NCI-H1930 (cell line): ENCODE data around the gene ZNF764.
A peak's percentile ranks its signal among the peaks of the same experiment; 100 is the strongest.
"Not testable (repeated sequence)": the region's sequence is repeated elsewhere in the genome, so short reads cannot be mapped to it uniquely, and the experiment has no call there.

ENCODE experiments used
- DNase-seq, 2 experiments: peaks; one replicate each; lab custom pipeline; 2025; lab: John Stamatoyannopoulos, UW

Gene ZNF764

DNA sequence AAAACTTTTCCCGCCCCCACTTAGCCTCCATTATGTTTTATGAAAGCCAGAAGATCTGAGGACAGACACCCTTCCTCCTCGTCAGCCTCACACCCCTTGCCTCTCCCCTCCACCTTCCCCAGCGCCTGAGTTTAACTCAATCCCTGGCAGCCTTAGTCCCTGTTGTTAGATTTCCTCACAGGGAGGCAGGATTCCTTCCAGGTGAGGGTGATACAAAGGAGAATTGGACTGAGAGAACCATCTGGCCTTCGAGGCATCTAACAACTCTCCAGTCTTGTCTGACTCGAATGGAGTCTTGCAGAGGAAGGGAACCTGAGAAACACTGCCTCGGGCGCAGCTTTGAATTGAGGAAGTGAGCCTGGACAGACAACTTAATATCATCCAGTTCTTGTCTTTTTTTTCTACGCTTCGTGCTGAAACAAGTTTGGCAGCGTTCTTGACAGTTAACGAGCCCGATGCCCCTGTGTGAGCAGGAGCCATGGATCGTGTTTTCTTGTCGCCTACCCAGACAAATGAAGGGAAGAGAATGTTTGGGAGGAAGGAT lies 30.5 kb downstream of the ZNF764 start:
- no peak for DNase-seq

DNA sequence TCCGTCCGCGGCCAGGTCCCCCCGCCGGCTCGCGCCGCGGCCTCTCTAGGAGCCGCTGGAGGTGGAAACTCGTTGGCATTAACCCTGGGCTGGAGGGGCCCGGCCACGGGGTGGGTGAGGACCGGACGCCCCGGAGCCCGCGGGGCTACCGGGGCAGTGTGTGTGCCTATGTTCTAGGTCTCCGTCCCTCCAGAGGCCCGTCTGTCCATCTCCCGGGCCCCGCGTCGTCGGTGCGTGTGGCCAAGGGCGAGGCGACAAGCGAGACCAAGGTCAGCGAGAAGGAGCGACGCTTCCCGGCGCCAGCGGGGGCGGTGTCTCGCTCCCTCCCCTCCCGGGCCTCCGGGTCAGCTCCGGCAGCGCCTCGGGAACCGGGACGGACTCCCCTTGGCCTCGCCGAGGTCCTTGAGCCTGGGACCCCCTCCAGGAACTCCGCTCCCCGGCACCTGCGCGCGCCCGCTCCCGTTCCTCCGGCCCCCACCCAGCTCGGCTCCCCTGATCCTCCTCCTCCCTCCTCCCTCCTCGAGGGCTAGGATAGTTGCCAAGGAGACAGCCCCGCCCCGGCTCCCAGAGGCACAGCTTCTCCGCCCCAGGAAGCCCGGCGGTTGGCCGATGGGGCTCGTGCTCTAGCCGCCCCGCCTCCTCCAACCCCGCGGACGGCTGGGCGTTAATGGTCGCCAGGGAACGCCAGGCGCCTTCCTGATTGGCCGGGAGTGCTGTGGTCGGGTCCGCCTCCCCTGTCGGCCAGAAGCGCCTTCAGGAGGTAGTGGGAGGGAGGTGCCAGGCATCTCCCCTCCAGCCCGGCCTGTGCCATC lies 31.1 kb downstream of the ZNF764 start:
- peak; percentile 98 to 99 for DNase-seq

DNA sequence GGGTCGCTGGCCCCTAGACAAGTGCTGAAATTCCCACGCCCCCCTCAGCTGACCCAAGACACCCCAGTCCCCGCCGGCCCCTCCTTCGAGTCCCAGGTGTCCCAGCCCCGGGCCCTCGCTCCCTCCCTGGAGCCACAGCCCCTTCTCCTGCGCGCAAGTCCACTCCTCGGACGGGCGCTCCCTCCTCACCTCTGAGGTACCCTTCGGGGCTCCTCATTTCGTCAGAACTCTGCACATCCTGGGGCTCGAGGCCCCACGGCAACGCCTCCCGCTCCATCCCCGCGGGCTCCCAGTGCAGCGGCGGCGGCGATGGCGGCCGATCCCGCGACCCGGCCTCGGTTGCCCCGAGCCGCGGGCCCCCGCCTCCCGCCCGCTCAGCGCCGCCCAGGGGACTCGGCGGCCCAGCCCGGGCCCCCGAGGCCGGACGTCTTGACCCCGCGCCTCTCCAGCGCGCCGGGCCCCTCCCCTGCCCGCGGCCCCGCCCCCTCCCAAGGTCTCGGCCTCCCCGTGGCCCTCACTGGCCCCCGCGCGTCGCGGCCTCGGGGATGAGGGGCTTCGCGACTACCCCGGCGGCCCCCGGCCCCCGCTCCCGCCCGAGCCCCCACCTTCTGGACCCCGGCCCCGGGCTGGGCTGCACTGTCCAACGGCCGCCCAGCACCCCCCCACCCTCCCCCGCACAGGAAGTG lies 31.9 kb downstream of the ZNF764 start, which contains the start of gene ZNF768:
Gene ZNF768, minus strand, starts transcription at position 430 of the 686 bp plus-strand sequence. Its CDS starts 153 bp downstream, at position 277.
- DNase-seq: peak in 1 of 2 experiments; percentile 79

DNA sequence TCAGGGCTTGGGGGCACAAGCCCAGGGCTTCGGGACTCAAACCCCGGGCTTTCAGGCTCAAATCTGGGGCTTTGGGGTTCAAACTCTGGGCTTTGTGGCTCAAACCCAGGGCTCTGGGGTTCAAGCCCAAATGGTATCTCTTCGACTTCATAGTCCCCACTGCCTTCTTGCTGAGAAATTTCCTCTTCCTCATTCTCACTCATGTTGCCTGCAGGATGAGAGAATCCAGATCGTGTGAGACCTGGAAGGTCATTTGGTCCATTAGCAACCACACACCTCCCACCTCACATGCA lies 32.4 kb downstream of the ZNF764 start:
- no peak for DNase-seq

DNA sequence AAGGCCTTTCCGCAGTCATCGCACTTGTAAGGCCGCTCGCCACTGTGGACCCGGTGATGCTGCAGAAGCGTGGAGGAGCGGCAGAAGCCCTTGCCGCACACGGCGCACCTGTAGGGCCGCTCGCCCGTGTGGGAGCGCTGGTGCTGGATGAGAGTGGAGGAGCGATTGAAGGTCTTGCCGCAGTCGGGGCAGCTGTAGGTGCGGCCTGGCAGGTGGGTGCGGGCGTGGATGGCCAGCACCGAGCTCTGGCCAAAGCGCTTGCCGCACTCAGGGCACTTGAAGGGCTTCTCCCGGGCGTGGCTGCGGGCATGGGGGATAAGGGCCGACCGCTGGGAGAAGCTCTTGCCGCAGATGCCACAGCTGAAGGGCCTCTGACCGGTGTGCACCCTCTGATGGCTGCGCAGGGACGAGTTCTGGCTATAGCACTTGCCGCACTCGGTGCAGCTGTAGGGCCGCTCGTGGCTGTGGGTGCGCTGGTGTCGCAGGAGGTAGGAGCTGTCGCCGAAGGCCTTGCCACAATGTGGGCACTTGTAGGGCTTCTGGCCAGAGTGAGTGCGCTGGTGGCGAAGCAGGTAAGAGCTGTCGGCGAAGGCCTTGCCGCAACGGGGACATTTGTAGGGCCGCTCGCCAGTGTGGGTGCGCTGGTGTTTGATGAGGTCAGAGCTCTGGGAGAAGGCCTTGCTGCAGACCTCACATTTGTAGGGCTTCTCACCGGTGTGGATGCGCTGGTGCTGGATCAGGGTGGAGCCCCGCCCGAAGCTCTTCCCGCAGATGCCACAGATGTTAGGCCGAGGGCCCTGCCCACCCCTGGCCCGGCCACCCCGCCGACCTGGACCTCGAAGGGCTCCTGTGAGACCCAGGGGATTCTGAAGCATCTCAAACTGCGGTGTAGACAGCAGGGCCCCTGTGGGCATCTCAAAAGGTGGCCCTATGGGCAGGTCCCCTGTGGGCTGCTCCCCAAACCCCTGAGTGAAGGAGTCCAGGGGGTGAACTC lies 33.3 kb downstream of the ZNF764 start:
- no peak for DNase-seq

DNA sequence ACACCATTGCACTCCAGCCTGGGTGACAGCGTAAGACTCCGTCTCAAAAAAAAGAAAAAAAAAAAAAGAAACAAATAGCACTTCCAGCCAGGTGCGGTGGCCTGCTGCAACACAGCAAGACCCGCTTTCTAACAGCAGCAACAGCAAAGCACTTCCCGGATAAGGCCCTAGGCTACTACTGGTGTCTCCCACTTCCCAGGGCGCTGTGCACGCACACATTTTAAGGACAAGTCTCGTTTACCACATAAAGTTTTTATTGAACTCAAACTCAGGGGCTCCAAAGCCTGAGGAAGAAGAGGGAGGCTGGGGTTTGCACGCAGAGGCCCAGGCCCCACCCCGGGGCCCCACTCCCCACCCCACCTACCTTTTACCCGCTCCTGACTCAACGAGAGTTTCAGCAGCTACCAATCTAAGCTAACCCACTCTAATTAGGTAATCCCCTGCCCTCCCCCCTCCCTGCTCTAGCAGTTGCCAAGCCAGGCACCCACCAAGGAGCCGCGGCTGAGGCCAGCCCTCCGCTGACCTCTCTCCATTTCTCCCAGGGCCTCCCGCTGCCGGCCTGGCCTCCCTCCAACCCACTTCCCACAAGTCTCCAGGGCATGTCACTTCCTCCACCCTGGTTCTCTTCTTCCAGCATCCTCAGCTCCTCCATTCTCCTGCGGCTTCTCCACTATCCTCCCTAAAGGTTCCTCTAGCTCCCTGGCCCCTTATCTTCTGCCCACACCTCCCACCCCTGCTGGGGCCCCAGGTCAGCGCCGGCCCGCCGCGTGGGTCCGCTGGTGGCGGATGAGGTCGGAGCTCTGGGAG lies 34.2 kb downstream of the ZNF764 start:
- DNase-seq: no peak

DNA sequence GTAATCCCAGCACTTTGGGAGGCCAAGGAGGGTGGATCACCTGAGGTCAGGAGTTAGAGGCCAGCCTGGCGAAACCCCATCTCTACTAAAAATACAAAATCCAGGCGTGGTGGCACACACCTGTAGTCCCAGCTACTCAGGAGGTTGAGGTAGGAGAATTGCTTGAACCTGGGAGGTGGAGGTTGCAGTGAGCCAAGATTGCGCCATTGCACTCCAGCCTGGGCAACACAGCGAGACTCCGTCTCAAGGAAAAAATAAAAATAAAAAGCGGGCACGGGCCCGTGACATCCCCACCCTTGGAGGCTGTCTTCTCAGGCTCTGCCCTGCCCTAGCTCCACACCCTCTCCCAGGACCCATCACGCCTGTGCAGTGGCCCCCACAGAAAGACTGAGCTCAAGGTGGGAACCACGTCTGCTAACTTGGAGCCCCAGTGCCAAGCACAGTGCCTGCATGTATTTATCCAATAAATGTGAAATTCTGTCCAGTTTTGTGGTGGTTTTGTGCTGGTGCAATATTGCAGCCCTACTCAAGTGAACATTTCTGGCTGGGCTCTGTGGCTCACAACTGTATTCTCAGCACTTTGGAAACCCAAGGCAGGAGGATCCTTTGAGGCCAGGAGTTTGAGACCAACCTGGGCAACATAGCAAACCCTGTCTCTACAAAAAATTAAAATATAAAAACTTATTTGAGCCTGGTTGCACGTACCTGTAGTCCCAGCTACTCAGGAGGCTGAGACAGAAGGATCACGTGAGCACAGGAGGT lies 35.3 kb downstream of the ZNF764 start:
- not testable (repeated sequence) for DNase-seq

DNA sequence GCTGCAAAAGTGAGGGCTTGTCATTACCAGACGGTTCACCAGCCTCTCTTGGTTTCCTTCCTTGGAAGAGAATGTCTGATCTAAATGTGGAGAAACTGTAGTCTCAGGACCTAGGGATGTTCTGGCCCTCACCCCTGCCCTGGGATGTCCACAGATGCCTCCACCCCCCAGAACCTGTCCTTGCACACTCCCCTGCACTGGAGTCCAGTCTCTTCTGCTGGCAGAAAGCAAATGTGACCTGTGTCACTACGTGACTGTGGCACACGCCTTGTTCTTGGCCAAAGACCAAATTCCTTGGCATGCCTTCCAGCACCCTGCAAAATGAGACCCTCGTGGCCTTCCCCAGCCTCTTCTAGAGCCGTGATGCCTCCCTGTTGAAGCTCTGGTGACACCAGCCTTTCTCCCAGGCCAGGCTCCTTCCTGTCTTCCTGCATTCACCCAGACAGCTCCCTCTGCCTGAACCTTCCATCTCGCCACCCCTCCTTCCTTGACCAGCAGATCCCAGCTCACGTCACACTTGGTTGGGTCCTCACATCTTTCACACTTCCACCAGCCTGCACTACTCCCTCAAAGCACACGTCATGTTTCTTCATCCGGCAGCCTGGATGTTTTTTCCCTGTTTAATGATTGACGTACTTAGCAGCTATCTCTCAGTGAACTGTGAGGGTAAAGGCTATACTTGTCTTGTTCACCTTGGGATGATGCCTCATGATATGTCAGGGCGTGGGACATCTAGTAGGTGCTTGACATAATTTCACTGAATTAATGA lies 36.1 kb downstream of the ZNF764 start:
- DNase-seq: no peak

DNA sequence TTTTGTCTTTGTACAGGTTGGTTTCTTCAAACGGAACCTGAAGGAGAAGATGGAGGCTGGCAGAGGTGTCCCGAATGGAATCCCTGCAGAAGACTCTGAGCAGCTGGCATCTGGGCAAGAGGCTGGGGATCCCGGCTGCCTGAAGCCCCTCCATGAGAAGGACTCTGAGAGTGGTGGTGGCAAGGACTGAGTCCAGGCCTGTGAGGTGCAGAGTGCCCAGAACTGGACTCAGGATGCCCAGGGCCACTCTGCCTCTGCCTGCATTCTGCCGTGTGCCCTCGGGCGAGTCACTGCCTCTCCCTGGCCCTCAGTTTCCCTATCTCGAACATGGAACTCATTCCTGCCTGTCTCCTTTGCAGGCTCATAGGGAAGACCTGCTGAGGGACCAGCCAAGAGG lies 36.7 kb downstream of the ZNF764 start:
- DNase-seq: no peak

DNA sequence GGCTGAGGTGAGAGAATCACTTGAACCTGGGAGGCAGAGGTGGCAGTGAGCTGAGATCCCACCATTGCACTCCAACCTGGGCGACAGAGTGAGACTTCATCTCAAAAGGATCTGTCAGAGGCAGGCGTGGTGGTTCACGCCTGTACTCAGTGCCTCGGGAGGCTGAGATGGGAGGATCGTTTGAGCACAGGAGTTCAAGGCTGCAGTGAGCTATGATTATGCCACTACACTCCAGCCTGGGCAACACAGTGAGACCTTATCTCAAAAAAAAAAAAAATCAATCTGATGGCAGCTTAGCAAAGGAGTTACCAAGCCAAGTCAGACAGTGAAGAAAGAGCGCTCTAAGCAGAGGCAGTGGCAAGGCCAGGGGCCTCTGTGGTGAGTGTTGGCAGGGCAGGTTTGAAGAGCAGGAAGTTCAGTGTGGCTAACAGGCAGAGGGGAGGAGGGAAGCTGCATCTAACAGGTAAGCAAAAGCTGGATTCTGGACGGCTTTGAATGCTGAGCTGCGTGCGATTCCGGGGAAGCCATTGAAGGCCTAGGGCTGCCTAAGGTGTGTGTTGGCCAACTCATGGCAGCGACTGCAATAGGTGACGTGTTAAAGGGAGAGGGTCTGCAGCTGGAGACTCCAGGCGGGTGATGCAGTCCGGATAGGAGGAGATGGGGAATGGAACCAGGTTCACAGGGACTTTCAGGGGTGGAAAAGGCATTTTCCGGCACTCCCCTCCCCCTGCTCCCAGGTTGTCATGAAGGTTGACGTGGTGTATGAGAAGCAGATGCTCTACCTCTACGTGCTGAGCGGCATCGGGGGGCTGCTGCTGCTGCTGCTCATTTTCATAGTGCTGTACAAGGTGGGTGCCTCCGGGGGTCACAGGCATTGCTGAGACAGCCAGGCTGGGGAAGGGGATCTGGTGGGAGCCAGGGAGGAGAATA lies 38.8 kb downstream of the ZNF764 start:
- DNase-seq: no peak

DNA sequence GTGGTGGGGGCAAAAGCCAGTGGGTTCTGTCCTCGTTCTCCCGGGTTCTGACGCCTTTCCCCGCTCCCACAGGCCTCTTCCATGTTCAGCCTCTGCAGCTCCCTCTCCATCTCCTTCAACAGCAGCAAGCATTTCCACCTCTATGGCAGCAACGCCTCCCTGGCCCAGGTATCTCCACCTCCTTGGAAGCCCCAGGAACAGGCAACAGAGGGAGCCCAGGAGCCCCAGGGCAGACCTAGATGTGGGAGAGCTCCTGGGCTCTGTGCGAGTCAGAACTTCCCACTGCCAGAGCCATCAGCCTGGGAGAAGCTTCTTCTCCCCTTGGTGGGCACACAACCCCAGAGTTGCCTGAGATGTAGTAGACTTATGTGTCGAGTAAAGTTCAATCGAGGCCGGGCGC lies 39.6 kb downstream of the ZNF764 start:
- no peak for DNase-seq

DNA sequence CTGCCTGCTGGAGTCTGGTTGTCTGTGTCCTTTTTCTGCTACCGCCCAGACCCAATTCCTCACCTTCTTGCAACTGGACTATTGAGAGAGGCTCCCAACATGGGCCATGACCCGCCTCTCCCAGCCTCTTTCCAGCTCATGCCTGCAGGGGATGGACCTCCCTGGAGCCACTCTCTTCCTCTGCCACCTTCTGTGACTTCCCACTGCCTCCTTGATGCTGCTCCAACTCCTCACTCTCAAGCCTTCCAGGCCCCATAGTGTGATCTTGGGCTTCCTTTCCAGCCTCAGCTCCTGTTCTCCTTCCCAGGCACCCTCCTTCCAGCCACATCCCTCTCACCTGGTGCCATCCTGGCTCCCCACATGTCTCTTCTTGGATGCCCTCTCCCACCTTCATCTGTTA lies 42.9 kb downstream of the ZNF764 start:
- no peak for DNase-seq

DNA sequence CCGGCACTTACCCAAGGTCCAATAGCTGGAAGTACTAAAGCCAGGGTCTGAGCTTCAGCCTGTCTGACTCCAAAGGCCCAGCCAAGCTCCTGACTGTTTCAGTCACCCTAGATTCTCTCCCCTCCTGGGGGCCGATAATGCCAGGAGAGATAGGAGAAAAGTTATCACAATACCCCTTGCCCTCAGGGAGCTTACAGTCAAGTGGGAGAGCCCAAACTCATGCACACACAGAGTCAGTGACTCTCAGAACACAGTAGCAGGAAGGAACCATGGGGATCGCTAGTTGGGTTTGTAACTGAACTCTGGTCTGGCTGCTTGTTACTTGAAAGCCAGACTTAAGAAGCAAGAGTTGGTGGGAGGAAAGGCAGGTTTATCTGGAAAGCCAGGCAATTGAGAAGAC lies 46.7 kb downstream of the ZNF764 start:
- DNase-seq: no peak

DNA sequence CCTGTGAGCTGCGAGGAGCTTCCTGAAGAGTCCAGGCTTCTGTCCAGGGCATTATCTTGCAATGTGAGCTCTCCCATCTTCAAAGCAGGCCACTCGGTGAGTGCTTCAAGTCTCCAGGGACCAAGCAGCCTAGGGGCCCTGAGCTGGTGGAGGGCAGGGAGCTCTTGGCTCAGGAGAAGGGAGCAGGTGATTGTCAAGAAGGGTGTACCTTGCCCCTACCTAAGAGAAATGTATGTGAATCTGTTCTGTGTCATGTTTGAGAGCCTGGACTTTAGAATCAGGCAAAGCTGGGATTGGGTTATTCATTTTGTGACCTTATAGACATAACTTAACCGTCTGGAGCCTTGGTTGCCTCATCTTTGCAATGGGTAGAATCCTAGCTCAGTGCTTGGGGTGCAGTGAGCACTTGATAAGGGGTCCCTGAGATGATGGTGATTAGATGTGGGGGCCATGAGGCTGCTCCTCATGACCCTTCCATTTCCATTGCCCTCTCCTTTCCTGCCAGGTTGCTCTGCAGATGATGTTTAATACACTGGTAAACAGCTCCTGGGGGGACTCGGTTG lies 47.7 kb downstream of the ZNF764 start:
- no peak for DNase-seq

DNA sequence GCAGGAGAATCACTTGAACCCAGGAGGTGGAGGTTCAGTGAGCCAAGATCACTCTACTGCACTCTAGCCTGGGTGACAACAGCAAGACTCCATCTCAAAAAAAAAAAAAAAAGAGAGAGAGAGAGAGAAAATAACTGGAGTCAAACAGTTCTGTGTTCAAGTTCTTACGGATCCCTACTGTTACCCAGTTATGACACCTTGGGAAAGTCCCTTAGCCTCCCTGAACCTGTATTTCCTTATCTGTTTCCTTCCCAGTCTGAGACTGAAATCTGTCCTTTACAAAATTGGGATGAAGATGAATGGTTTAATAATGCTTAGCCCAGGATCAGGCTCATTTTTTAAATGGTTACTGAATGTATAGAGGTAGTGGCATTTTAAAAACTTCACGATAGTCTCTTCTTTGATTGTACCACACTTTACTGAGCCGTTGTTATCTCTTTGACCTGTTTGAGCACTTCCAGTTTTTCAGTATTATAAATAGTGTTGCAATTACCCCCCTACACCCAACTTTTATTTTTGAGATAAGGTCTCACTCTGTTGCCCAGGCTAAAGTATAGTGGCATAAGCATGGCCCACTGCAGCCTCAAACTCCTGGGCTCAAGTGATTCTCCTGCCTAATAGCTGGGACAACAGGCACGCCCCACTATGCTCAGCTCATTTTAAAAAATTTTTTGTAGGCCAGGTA lies 49.0 kb downstream of the ZNF764 start:
- DNase-seq: no peak
